Astrocyte (in vitro differentiated cells and primary cell): Measurements from ENCODE around the gene PDGFA. TPM values are rescaled to one million over a fixed set of nuclear protein-coding genes. Genes with fewer than 3 reads are reported as not detected.

Experiments
- DNase-seq: peaks from one replicate; pipeline ENCODE4 v3.0.0-alpha.2; 2010; ENCODE audit warnings: low read depth
- FAIRE-seq: peaks from 2 replicates; lab custom pipeline; 2011; peaks lifted over from hg19 to GRCh38; lab: Jason Lieb, UNC
- H2AFZ ChIP-seq: 2 replicates; pipeline ENCODE4 v1.6.0; 2012; ENCODE audit warnings: low read depth, low read length, inconsistent platforms
- H3K27ac ChIP-seq: 2 replicates; pipeline ENCODE4 v1.5.1; 2011; ENCODE audit warnings: low read depth, low read length, inconsistent platforms
- H3K27me3 ChIP-seq: 2 replicates; pipeline ENCODE4 v1.6.0; 2011; ENCODE audit warnings: low read length, inconsistent platforms; ENCODE audit not compliant: insufficient read depth
- H3K36me3 ChIP-seq: 2 replicates; pipeline ENCODE4 v1.5.1; 2011; ENCODE audit warnings: low read length, inconsistent platforms; ENCODE audit not compliant: insufficient read depth
- H3K4me1 ChIP-seq: 2 replicates; pipeline ENCODE4 v1.5.1; 2011; ENCODE audit warnings: low read length, inconsistent platforms; ENCODE audit not compliant: insufficient read depth
- H3K4me2 ChIP-seq: 2 replicates; pipeline ENCODE4 v1.6.0; 2012; ENCODE audit warnings: low read length, inconsistent platforms
- H3K4me3 ChIP-seq: 2 replicates; pipeline ENCODE4 v1.5.1; 2011; ENCODE audit warnings: low read depth, mild to moderate bottlenecking, low read length, inconsistent platforms; ENCODE audit not compliant: insufficient read depth
- H3K79me2 ChIP-seq: 2 replicates; pipeline ENCODE4 v1.6.0; 2012; ENCODE audit warnings: mild to moderate bottlenecking, low read length, inconsistent platforms; ENCODE audit not compliant: insufficient read depth
- H3K9ac ChIP-seq: 2 replicates; pipeline ENCODE4 v1.6.0; 2012; ENCODE audit warnings: mild to moderate bottlenecking, low read length, inconsistent platforms
- H3K9me3 ChIP-seq: 2 replicates; pipeline ENCODE4 v1.5.1; 2012; ENCODE audit warnings: low read depth, mild to moderate bottlenecking, low read length, inconsistent platforms; ENCODE audit not compliant: insufficient read depth
- H4K20me1 ChIP-seq: 2 replicates; pipeline ENCODE4 v1.6.0; 2012; ENCODE audit warnings: low read length, inconsistent platforms; ENCODE audit not compliant: insufficient read depth
- H3K27ac Mint-ChIP-seq: one replicate; pipeline ENCODE4 v1.8.0; 2021; ENCODE audit warnings: mild to moderate bottlenecking, mixed read lengths; ENCODE audit not compliant: unreplicated experiment
- H3K27me3 Mint-ChIP-seq: one replicate; pipeline ENCODE4 v1.8.0; 2021; ENCODE audit warnings: low read depth, mixed read lengths; ENCODE audit not compliant: unreplicated experiment
- H3K36me3 Mint-ChIP-seq: one replicate; pipeline ENCODE4 v1.8.0; 2021; ENCODE audit warnings: low read depth, mixed read lengths; ENCODE audit not compliant: unreplicated experiment
- H3K4me1 Mint-ChIP-seq: one replicate; pipeline ENCODE4 v1.8.0; 2021; ENCODE audit warnings: low read depth, mixed read lengths; ENCODE audit not compliant: unreplicated experiment
- H3K4me3 Mint-ChIP-seq: one replicate; pipeline ENCODE4 v1.8.0; 2021; ENCODE audit warnings: mild to moderate bottlenecking, moderate library complexity, mixed read lengths; ENCODE audit not compliant: unreplicated experiment
- H3K9me3 Mint-ChIP-seq: one replicate; pipeline ENCODE4 v1.8.0; 2021; ENCODE audit warnings: mild to moderate bottlenecking, mixed read lengths; ENCODE audit not compliant: unreplicated experiment
- CTCF ChIP-seq: IDR thresholded peaks from 2 replicates; pipeline ENCODE4 v1.5.1; 2011; ENCODE audit warnings: low read depth, mild to moderate bottlenecking, inconsistent platforms, low read length, moderate library complexity; ENCODE audit not compliant: insufficient read depth
- EZH2 ChIP-seq: IDR thresholded peaks from 2 replicates; pipeline ENCODE4 v1.6.1; 2012; ENCODE audit warnings: mild to moderate bottlenecking, low read length, inconsistent platforms; ENCODE audit not compliant: insufficient read depth
- total RNA-seq: library from RNA; stranded (reverse); gene quantifications from 2 replicates; pipeline ENCODE4 v1.2.1, GENCODE V29; 2021

The PDGFA gene
- total RNA-seq, 1 donor from 2014 or later, result 47.1 TPM

DNA sequence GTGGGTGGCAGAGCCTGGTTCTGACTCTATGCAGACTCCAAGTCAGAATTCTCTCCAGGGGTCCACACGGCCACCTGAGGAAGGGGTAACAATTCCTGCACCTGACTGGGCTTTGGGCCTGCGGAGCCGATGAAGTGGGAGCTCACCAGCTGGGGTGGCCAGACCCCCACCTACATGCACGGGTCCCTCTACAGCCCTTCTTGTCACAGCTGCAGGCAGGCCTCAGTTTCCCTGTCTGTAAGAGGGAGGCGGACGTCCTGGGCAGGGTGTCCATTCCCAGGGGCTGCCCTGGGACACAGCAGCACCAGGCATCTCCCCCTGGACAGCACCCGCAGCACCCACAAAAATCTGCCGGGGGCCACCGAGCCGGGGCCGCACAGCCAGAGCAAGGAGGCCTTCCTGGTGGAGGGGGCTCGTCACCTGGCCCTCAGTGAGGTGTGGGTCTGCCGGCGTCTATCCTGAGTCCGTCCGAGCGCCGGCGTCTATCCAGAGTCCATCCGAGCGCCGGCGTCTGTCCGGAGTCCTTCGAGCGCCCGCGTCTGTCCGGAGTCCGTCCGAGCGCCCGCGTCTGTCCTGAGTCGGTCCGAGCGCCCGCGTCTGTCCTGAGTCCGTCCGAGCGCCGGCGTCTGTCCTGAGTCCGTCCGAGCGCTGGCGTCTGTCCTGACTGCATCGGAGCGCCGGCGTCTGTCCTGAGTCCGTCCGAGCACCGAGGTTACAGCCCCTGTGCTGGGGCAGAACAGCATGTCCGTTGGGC is 65.1 kb downstream of the PDGFA start:
- Histone ChIP-seq H2AFZ (no peak overlapping the region), H4K20me1 (no peaks in the 10 kb centered on the region), H3K4me2 (no peak overlapping the region), H3K27me3 (peaks cover 8% of the 10 kb centered on the region), H3K79me2 (no peaks in the 10 kb centered on the region), H3K4me1 (peaks cover 15% of the 10 kb centered on the region), H3K9ac (no peak overlapping the region), H3K4me3 (no peak overlapping the region), H3K27ac (no peak overlapping the region), H3K9me3 (no peaks in the 10 kb centered on the region), H3K36me3 (no peaks in the 10 kb centered on the region)
- no peak for TF ChIP-seq CTCF
- no peak for TF ChIP-seq EZH2
- H3K36me3 Mint-ChIP-seq, result no peaks in the 10 kb centered on the region
- no peaks in the 10 kb centered on the region for H3K9me3 Mint-ChIP-seq
- DNase-seq, result no peak
- H3K4me1 Mint-ChIP-seq, result peaks cover 2% of the 10 kb centered on the region
- H3K27ac Mint-ChIP-seq, result no peak overlapping the region
- no peak for FAIRE-seq
- no peak overlapping the region for H3K4me3 Mint-ChIP-seq
- H3K27me3 Mint-ChIP-seq, result peaks cover 19% of the 10 kb centered on the region

DNA sequence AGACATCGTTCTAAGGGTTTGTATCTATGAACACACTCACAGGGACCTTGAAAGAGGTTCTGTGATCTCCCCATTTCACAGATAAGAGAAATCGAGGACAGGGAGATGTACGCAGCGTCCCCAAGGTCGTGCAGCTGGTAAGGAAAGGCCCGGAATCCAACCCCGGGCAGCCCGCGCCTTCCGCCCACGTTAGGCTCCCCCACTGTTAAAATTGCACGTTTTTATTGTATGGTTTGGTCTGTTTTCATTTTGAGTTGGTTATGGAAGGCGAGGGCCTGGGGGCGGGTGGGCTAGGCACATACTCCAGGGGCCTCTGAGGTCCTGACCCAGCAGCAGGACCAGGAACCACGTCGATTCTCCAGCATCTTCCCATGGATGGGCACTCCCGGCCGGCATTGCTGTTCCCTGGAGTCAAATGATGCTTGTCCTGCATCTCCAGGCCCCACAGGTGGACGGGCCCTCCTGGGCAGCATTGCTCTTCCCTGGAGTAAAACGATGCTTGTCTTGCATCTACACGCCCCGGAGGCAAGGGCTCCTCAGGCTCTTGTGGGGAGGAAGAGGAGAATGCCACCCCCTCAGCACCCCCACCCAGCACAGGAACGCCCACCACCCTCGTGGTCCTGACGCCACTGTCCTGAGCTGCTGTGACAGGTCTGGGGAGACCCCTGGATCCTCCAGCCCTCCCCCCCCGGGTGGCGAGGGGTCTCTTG is 65.9 kb downstream of the PDGFA start:
- Histone ChIP-seq H3K36me3 (no peaks in the 10 kb centered on the region), H3K79me2 (no peaks in the 10 kb centered on the region), H3K4me1 (peaks cover 15% of the 10 kb centered on the region), H3K9ac (no peak overlapping the region), H3K4me3 (no peak overlapping the region), H3K9me3 (no peaks in the 10 kb centered on the region), H3K27me3 (peaks cover 8% of the 10 kb centered on the region), H4K20me1 (no peaks in the 10 kb centered on the region), H3K4me2 (no peak overlapping the region), H3K27ac (no peak overlapping the region), H2AFZ (no peak overlapping the region)
- TF ChIP-seq EZH2, result no peak
- no peak for TF ChIP-seq CTCF
- Mint-ChIP-seq H3K4me3 (no peak overlapping the region), H3K4me1 (peaks cover 2% of the 10 kb centered on the region), H3K27ac (no peak overlapping the region), H3K27me3 (peaks cover 24% of the 10 kb centered on the region), H3K9me3 (no peaks in the 10 kb centered on the region), H3K36me3 (no peaks in the 10 kb centered on the region)
- FAIRE-seq (no peak), DNase-seq (no peak)
